HEK293 (cell line): ENCODE data around the gene HES7.

ENCODE experiments used
- BCL11A ChIP-seq: fragments of 450-650 bp; formaldehyde crosslinking; IDR thresholded peaks from 2 replicates; pipeline ENCODE4 v1.5.1; 2016; ENCODE audit warnings: low read depth, missing biosample characterization, missing genetic modification characterization
- HIC1 ChIP-seq: fragments of 450-650 bp; formaldehyde crosslinking; IDR thresholded peaks from 2 replicates; pipeline ENCODE4 v1.5.1; 2016; ENCODE audit warnings: missing biosample characterization, missing genetic modification characterization
- KLF1 ChIP-seq: fragments of 450-650 bp; formaldehyde crosslinking; IDR thresholded peaks from 2 replicates; pipeline ENCODE4 v1.5.1; 2016; ENCODE audit warnings: missing biosample characterization, missing genetic modification characterization
- KLF8 ChIP-seq: fragments of 450-650 bp; formaldehyde crosslinking; IDR thresholded peaks from 2 replicates; pipeline ENCODE4 v1.5.1; 2016; ENCODE audit warnings: missing biosample characterization, missing genetic modification characterization
- KLF9 ChIP-seq: fragments of 450-650 bp; formaldehyde crosslinking; IDR thresholded peaks from 2 replicates; pipeline ENCODE4 v1.5.1; 2016; ENCODE audit warnings: missing biosample characterization, missing genetic modification characterization, low read depth
- MZF1 ChIP-seq: fragments of 450-650 bp; formaldehyde crosslinking; IDR thresholded peaks from 2 replicates; pipeline ENCODE4 v1.5.1; 2017; ENCODE audit warnings: missing biosample characterization, missing genetic modification characterization, borderline replicate concordance
- SP7 ChIP-seq: fragments of 450-650 bp; formaldehyde crosslinking; IDR thresholded peaks from 2 replicates; pipeline ENCODE4 v1.5.1; 2016; ENCODE audit warnings: missing biosample characterization, missing genetic modification characterization
- TRIM28 ChIP-seq: IDR thresholded peaks from 2 replicates; pipeline ENCODE4 v1.6.1; 2011; ENCODE audit warnings: low read length, control low read depth, borderline replicate concordance
- ZBTB21 ChIP-seq: fragments of 450-650 bp; formaldehyde crosslinking; IDR thresholded peaks from 2 replicates; pipeline ENCODE4 v1.5.1; 2017; ENCODE audit warnings: missing biosample characterization, missing genetic modification characterization
- ZNF112 ChIP-seq: fragments of 450-650 bp; formaldehyde crosslinking; IDR thresholded peaks from 2 replicates; pipeline ENCODE4 v1.5.0; 2017; ENCODE audit warnings: missing biosample characterization, missing genetic modification characterization
- ZNF335 ChIP-seq: fragments of 450-650 bp; formaldehyde crosslinking; conservative IDR thresholded peaks from 2 replicates; pipeline ENCODE4 v1.5.1; 2016; ENCODE audit warnings: missing biosample characterization, missing genetic modification characterization
- ZNF433 ChIP-seq: fragments of 450-650 bp; formaldehyde crosslinking; IDR thresholded peaks from 2 replicates; pipeline ENCODE4 v1.5.1; 2016; ENCODE audit warnings: missing biosample characterization, missing genetic modification characterization, low read depth
- ZNF449 ChIP-seq: fragments of 450-650 bp; formaldehyde crosslinking; IDR thresholded peaks from 2 replicates; pipeline ENCODE4 v1.5.1; 2017; ENCODE audit warnings: missing biosample characterization, mild to moderate bottlenecking, missing genetic modification characterization, moderate library complexity
- ZNF555 ChIP-seq: fragments of 450-650 bp; formaldehyde crosslinking; conservative IDR thresholded peaks from 2 replicates; pipeline ENCODE4 v1.5.1; 2017; ENCODE audit warnings: missing biosample characterization, mild to moderate bottlenecking, missing genetic modification characterization, inconsistent platforms
- ZNF701 ChIP-seq: fragments of 450-650 bp; formaldehyde crosslinking; IDR thresholded peaks from 2 replicates; pipeline ENCODE4 v1.5.1; 2016; ENCODE audit warnings: missing biosample characterization, missing genetic modification characterization
- ZNF704 ChIP-seq: fragments of 450-650 bp; formaldehyde crosslinking; IDR thresholded peaks from 2 replicates; pipeline ENCODE4 v1.5.1; 2016; ENCODE audit warnings: missing biosample characterization, missing genetic modification characterization
- ZNF747 ChIP-seq: fragments of 450-650 bp; formaldehyde crosslinking; IDR thresholded peaks from 2 replicates; pipeline ENCODE4 v1.5.1; 2016; ENCODE audit warnings: missing biosample characterization, missing genetic modification characterization
- ZNF777 ChIP-seq: fragments of 450-650 bp; formaldehyde crosslinking; IDR thresholded peaks from 2 replicates; pipeline ENCODE4 v1.5.1; 2017; ENCODE audit warnings: missing biosample characterization, missing genetic modification characterization, borderline replicate concordance
- TF ChIP-seq, protein P1 (sequence below): fragments of 450-650 bp; formaldehyde crosslinking; IDR thresholded peaks from 2 replicates; pipeline ENCODE4 v1.5.1; 2016; ENCODE audit warnings: missing biosample characterization, missing genetic modification characterization
- TF ChIP-seq, protein P2 (sequence below): fragments of 450-650 bp; formaldehyde crosslinking; IDR thresholded peaks from 2 replicates; pipeline ENCODE4 v1.5.1; 2016; ENCODE audit warnings: missing biosample characterization, missing genetic modification characterization, borderline replicate concordance
- TF ChIP-seq, protein P3 (sequence below): fragments of 450-650 bp; IDR thresholded peaks from 2 replicates; pipeline ENCODE4 v1.5.1; 2018; ENCODE audit warnings: missing biosample characterization, missing genetic modification characterization

HES7 gene

GRCh38 chr17:8117980-8118768, 5.7 kb downstream of the HES7 start, which contains the start of gene ALOXE3 (continued):
- TF ChIP-seq, protein P1, sequence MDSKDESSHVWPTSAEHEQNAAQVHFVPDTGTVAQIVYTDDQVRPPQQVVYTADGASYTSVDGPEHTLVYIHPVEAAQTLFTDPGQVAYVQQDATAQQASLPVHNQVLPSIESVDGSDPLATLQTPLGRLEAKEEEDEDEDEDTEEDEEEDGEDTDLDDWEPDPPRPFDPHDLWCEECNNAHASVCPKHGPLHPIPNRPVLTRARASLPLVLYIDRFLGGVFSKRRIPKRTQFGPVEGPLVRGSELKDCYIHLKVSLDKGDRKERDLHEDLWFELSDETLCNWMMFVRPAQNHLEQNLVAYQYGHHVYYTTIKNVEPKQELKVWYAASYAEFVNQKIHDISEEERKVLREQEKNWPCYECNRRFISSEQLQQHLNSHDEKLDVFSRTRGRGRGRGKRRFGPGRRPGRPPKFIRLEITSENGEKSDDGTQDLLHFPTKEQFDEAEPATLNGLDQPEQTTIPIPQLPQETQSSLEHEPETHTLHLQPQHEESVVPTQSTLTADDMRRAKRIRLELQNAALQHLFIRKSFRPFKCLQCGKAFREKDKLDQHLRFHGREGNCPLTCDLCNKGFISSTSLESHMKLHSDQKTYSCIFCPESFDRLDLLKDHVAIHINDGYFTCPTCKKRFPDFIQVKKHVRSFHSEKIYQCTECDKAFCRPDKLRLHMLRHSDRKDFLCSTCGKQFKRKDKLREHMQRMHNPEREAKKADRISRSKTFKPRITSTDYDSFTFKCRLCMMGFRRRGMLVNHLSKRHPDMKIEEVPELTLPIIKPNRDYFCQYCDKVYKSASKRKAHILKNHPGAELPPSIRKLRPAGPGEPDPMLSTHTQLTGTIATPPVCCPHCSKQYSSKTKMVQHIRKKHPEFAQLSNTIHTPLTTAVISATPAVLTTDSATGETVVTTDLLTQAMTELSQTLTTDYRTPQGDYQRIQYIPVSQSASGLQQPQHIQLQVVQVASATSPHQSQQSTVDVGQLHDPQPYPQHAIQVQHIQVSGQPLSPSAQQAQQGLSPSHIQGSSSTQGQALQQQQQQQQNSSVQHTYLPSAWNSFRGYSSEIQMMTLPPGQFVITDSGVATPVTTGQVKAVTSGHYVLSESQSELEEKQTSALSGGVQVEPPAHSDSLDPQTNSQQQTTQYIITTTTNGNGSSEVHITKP (tag by site-specific recombination), result no peak
- TF ChIP-seq, protein P2, sequence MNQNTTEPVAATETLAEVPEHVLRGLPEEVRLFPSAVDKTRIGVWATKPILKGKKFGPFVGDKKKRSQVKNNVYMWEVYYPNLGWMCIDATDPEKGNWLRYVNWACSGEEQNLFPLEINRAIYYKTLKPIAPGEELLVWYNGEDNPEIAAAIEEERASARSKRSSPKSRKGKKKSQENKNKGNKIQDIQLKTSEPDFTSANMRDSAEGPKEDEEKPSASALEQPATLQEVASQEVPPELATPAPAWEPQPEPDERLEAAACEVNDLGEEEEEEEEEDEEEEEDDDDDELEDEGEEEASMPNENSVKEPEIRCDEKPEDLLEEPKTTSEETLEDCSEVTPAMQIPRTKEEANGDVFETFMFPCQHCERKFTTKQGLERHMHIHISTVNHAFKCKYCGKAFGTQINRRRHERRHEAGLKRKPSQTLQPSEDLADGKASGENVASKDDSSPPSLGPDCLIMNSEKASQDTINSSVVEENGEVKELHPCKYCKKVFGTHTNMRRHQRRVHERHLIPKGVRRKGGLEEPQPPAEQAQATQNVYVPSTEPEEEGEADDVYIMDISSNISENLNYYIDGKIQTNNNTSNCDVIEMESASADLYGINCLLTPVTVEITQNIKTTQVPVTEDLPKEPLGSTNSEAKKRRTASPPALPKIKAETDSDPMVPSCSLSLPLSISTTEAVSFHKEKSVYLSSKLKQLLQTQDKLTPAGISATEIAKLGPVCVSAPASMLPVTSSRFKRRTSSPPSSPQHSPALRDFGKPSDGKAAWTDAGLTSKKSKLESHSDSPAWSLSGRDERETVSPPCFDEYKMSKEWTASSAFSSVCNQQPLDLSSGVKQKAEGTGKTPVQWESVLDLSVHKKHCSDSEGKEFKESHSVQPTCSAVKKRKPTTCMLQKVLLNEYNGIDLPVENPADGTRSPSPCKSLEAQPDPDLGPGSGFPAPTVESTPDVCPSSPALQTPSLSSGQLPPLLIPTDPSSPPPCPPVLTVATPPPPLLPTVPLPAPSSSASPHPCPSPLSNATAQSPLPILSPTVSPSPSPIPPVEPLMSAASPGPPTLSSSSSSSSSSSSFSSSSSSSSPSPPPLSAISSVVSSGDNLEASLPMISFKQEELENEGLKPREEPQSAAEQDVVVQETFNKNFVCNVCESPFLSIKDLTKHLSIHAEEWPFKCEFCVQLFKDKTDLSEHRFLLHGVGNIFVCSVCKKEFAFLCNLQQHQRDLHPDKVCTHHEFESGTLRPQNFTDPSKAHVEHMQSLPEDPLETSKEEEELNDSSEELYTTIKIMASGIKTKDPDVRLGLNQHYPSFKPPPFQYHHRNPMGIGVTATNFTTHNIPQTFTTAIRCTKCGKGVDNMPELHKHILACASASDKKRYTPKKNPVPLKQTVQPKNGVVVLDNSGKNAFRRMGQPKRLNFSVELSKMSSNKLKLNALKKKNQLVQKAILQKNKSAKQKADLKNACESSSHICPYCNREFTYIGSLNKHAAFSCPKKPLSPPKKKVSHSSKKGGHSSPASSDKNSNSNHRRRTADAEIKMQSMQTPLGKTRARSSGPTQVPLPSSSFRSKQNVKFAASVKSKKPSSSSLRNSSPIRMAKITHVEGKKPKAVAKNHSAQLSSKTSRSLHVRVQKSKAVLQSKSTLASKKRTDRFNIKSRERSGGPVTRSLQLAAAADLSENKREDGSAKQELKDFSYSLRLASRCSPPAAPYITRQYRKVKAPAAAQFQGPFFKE (tag by site-specific recombination), result 0 out of 2 replicates have a peak, but pooled peaks have one; percentile 77
- no peak for TF ChIP-seq ZNF555 (tag by site-specific recombination)
- TF ChIP-seq HIC1 (tag by site-specific recombination), result peak; percentile 74; the same call in 1 of the 2 replicates
- TF ChIP-seq BCL11A (tag by site-specific recombination), result 0 out of 2 replicates have a peak, but pooled peaks have one; percentile 17
- TF ChIP-seq SP7 (tag by site-specific recombination), result peak; percentile 91
- TF ChIP-seq KLF9, result peak; percentile 29; the same call in 1 of the 2 replicates
- TF ChIP-seq ZNF112, result no peak
- TF ChIP-seq KLF8 (tag by site-specific recombination), result peak; percentile 31; the same call in 1 of the 2 replicates
- TF ChIP-seq, protein P3, sequence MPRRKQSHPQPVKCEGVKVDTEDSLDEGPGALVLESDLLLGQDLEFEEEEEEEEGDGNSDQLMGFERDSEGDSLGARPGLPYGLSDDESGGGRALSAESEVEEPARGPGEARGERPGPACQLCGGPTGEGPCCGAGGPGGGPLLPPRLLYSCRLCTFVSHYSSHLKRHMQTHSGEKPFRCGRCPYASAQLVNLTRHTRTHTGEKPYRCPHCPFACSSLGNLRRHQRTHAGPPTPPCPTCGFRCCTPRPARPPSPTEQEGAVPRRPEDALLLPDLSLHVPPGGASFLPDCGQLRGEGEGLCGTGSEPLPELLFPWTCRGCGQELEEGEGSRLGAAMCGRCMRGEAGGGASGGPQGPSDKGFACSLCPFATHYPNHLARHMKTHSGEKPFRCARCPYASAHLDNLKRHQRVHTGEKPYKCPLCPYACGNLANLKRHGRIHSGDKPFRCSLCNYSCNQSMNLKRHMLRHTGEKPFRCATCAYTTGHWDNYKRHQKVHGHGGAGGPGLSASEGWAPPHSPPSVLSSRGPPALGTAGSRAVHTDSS (tag by site-specific recombination), result no peak
- TF ChIP-seq ZNF449 (tag by site-specific recombination), result peak; percentile 58
- no peak for TF ChIP-seq ZNF433 (tag by site-specific recombination)
- TF ChIP-seq ZNF777 (tag by site-specific recombination), result 0 out of 2 replicates have a peak, but pooled peaks have one; percentile 45
- TF ChIP-seq KLF1 (tag by site-specific recombination), result 0 out of 2 replicates have a peak, but pooled peaks have one; percentile 24
- no peak for TF ChIP-seq ZNF704 (tag by site-specific recombination)
- no peak for TF ChIP-seq ZNF701
- peak; percentile 62 for TF ChIP-seq MZF1 (tag by site-specific recombination)
- 0 out of 2 replicates have a peak, but pooled peaks have one; percentile 6 for TF ChIP-seq TRIM28
- no peak for TF ChIP-seq ZNF747 (tag by site-specific recombination)
- 0 out of 2 replicates have a peak, but pooled peaks have one; percentile 27 for TF ChIP-seq ZBTB21
- TF ChIP-seq ZNF335, result peak; percentile 64
